Right atrium auricular region (tissue), 2 donors: Measurements from ENCODE around the gene KCNIP4. TPM values are rescaled to one million over a fixed set of nuclear protein-coding genes. Genes with fewer than 3 reads are reported as not detected.
"Not testable (repeated sequence)": the region's sequence is repeated elsewhere in the genome, so short reads cannot be mapped to it uniquely, and the experiment has no call there.

Source experiments
- DNase-seq: peaks from one replicate; pipeline ENCODE4 v3.0.0-alpha.2; 2019; ENCODE audit warnings: low spot score
- H3K27ac ChIP-seq, 2 donors: fragments of 200-600 bp; sonication (generic); 1 replicate in 1 of 2; 2 replicates in 1 of 2; pipeline ENCODE4 v1.5.1; 2016 to 2019
- H3K27me3 ChIP-seq, 2 donors: fragments of 200-600 bp; sonication (generic); one replicate each; pipeline versions ENCODE4 v1.5.1 to v1.6.0; 2017 to 2019
- H3K36me3 ChIP-seq: fragments of 200-600 bp; sonication (generic); one replicate; pipeline ENCODE4 v1.5.1; 2016
- H3K4me1 ChIP-seq, 2 donors: fragments of 200-600 bp; sonication (generic); one replicate each; pipeline versions ENCODE4 v1.5.1 to v1.6.0; 2017 to 2019
- H3K4me3 ChIP-seq, 2 donors: fragments of 200-600 bp; sonication (generic); 1 replicate in 1 of 2; 2 replicates in 1 of 2; pipeline ENCODE4 v1.5.1; 2017 to 2019; ENCODE audit warnings: mild to moderate bottlenecking in 1 of 2, moderate library complexity in 1 of 2
- H3K9me3 ChIP-seq, 2 donors: fragments of 200-600 bp; sonication (generic); one replicate each; pipeline ENCODE4 v1.5.1; 2019
- total RNA-seq, 2 donors: library from RNA; depleted of rRNA; stranded (reverse); fragments of >200 nt; gene quantifications; one replicate each; pipeline ENCODE4 v1.1.0, GENCODE V29; 2016
- TF ChIP-seq, protein P1 (sequence below), 2 donors: fragments of 200-600 bp; sonication (generic); IDR thresholded peaks; one replicate each; pipeline ENCODE4 v1.5.1; 2019; ENCODE audit warnings: antibody characterized with exemption in 2 of 2

The KCNIP4 gene
- total RNA-seq = not detected

DNA sequence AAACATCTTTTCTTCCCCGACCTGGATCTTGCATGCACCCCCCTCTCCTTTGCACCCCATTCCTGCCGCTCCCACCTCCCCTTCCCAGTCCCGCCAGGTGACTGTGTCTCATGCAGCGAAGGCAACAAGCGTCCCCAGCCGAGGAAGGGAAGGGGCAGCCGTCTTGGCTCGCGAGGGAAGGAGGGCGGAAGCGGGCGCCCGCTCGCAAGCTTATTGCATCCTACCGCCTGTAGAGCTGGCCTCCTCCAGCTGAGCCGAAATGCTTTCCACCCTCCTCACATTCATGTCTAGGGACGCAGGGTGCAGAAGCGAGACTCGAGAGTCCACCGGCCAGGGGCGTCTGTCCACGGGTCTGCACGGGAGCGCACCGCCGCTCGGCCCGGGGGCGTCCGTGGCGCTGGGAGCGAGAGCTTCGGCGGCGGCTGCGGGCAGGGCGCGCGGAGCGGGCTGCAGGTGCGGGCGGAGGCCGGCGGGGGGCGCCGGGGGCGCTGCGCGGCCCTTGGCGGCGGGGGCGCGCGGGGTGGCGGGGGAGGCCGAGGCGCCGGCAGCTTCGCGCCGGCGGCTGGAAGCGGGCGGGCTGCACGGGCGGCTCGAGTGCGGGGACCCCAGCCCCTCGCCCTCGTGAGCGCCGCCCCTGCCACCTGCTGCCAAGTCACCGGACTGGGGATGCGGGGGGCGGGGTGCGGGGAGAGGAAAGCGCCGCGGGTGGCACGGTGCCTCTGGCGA lies at the start of gene KCNIP4:
KCNIP4 (minus strand) TSS at position 426 of the 726 bp plus-strand sequence.
- no peak within 1 kb of the TSS for H3K27ac ChIP-seq
- H3K4me3 ChIP-seq = peak within 1 kb of the TSS in 1 of 2 donors; percentile 34
- H3K27me3 ChIP-seq = peaks cover 0 to 5% of the 10 kb centered on the region in 2 donors
- H3K4me1 ChIP-seq = no peaks in the 10 kb centered on the region
- no peak for DNase-seq
- H3K36me3 ChIP-seq = no peaks in the 10 kb centered on the region
- no peaks in the 10 kb centered on the region for H3K9me3 ChIP-seq
- TF ChIP-seq, protein P1, sequence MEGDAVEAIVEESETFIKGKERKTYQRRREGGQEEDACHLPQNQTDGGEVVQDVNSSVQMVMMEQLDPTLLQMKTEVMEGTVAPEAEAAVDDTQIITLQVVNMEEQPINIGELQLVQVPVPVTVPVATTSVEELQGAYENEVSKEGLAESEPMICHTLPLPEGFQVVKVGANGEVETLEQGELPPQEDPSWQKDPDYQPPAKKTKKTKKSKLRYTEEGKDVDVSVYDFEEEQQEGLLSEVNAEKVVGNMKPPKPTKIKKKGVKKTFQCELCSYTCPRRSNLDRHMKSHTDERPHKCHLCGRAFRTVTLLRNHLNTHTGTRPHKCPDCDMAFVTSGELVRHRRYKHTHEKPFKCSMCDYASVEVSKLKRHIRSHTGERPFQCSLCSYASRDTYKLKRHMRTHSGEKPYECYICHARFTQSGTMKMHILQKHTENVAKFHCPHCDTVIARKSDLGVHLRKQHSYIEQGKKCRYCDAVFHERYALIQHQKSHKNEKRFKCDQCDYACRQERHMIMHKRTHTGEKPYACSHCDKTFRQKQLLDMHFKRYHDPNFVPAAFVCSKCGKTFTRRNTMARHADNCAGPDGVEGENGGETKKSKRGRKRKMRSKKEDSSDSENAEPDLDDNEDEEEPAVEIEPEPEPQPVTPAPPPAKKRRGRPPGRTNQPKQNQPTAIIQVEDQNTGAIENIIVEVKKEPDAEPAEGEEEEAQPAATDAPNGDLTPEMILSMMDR (IDR thresholded peaks at IDR 0.05) = no peak

DNA sequence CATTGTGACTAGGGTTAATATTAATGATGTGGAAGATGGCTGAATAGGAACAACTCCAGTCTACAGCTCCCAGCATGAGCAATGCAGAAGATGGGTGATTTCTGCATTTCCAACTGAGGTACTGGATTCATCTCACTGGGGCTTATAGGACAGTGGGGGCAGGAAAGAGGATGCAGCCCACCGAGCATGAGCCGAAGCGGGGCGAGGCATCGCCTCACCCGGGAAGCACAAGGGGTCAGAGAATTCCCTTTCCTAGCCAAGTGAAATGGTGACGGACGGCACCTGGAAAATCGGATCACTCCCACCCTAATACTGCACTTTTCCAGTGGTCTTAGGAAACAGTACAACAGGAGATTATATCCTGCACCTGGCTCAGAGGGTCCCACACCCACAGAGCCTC lies 48.0 kb upstream of the KCNIP4 start:
- DNase-seq, H3K9me3 ChIP-seq, H3K4me3 ChIP-seq, H3K4me1 ChIP-seq, H3K36me3 ChIP-seq, H3K27ac ChIP-seq, H3K27me3 ChIP-seq: not testable (repeated sequence)

DNA sequence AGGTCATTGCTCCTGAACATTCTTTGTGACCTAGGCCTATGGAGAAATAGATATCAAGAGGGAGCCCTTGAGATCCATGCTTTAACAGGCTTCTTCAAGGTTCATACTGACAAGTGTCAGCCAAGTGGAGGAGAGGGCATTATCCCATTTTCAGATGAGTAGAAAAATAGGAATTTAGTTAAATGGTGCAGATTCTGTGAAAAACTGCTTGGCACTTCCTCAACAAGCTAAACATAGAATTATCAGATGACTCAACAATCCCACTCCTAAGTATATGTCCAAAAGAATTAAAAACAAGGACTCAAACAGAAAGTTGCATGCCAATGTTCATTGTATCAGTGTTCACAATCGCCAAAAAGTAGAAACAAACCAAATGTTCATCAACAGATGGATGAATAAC lies 43.8 kb upstream of the KCNIP4 start:
- TF ChIP-seq, protein P1 (IDR thresholded peaks at IDR 0.05) = no peak
- H3K9me3 ChIP-seq = no peaks in the 10 kb centered on the region
- H3K27ac ChIP-seq = no peak overlapping the region
- no peaks in the 10 kb centered on the region for H3K4me1 ChIP-seq
- no peaks in the 10 kb centered on the region for H3K27me3 ChIP-seq
- no peak overlapping the region for H3K4me3 ChIP-seq
- no peak for DNase-seq
- H3K36me3 ChIP-seq = no peaks in the 10 kb centered on the region

DNA sequence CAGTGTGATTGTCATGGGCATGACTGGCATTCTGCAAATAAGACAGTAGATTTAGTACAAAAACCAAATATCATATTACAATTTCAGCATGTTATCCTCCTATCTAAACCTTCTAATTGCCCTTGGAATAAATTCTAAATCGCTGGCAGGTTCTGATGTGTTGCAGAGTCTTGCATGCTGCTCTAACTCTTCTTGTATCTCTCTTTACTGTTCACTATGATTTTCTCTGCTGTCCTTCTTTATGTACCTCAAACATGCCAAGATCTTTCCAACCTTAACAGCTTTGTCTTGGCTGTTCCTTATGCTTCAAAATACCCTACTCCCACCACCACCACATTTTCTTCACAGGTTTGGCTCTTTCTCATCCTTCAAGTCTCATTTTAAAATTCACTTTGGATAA lies 43.0 kb upstream of the KCNIP4 start:
- TF ChIP-seq, protein P1 (IDR thresholded peaks at IDR 0.05) = no peak
- no peaks in the 10 kb centered on the region for H3K36me3 ChIP-seq
- H3K27ac ChIP-seq = no peak overlapping the region
- H3K9me3 ChIP-seq = no peaks in the 10 kb centered on the region
- DNase-seq = no peak
- no peaks in the 10 kb centered on the region for H3K4me1 ChIP-seq
- no peak overlapping the region for H3K4me3 ChIP-seq
- no peaks in the 10 kb centered on the region for H3K27me3 ChIP-seq

DNA sequence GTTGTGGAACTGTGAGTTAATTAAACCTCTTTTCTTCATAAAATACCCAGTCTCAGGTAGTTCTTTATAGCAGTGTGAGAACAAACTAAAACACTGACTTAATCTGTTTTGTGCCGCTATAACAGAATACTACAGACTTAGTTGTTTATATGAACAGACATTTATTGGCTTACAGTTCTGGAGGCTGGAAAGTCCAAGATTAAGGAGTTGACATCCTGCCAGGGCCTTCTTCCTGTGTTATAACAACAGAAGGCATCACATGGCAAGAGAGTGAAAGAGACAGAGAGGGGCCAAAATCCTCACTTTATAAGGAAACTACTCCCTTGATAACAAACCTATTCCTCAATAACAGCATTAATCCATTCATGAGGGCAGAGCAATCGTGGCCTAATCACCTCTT lies 42.5 kb upstream of the KCNIP4 start:
- no peak for DNase-seq
- H3K4me3 ChIP-seq = no peak overlapping the region
- H3K4me1 ChIP-seq = no peaks in the 10 kb centered on the region
- H3K27ac ChIP-seq = no peak overlapping the region
- no peaks in the 10 kb centered on the region for H3K36me3 ChIP-seq
- TF ChIP-seq, protein P1 (IDR thresholded peaks at IDR 0.05) = no peak
- H3K27me3 ChIP-seq = no peaks in the 10 kb centered on the region
- H3K9me3 ChIP-seq = no peaks in the 10 kb centered on the region

DNA sequence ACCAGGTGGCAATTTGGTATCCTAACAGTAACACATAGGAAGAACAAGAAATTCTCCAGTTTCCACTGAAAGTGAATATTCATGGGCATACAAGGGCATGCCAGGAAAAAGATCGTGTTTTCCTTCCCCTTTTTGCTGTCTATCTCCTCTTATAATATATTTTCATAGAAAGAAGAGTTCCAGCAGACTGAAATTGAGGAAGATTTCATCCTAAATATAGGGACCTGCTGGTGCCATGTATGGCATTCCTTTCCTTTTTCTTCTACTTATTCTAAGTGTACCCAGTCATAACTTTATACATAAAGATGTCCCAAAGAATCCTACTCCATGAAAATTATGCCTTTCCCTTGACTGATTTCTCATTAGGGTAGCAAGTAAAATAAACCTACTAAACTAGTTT lies 40.8 kb upstream of the KCNIP4 start:
- Histone ChIP-seq H3K4me3 (no peak overlapping the region), H3K36me3 (no peaks in the 10 kb centered on the region), H3K27ac (no peak overlapping the region), H3K27me3 (no peaks in the 10 kb centered on the region), H3K9me3 (no peaks in the 10 kb centered on the region), H3K4me1 (no peaks in the 10 kb centered on the region)
- TF ChIP-seq, protein P1 (IDR thresholded peaks at IDR 0.05) = no peak
- no peak for DNase-seq
